Neural cell (in vitro differentiated cells): Measurements from ENCODE around the gene SPDEF. TPM values are rescaled to one million over a fixed set of nuclear protein-coding genes. Genes with fewer than 3 reads are reported as not detected.

Source experiments
- H2AFZ ChIP-seq: fragments of 200-600, 300-800 bp; sonication (generic), shearing (Covaris generic); 2 replicates; pipeline ENCODE4 v1.6.0; 2014; ENCODE audit warnings: low read depth, mild to moderate bottlenecking, antibody characterized with exemption, low read length, moderate library complexity
- H3F3A ChIP-seq: fragments of 200-600 bp; shearing (Covaris generic); 2 replicates; pipeline ENCODE4 v1.6.1; 2016; ENCODE audit warnings: mild to moderate bottlenecking, moderate library complexity, mixed read lengths, antibody characterized with exemption, low read length; ENCODE audit not compliant: insufficient read depth, poor library complexity, severe bottlenecking
- H3K27ac ChIP-seq: fragments of 200-600, 300-800 bp; sonication (generic), shearing (Covaris generic); 2 replicates; pipeline ENCODE4 v1.5.1; 2014; ENCODE audit warnings: mild to moderate bottlenecking, low read length, moderate library complexity
- H3K27me3 ChIP-seq: fragments of 300-800, 200-600 bp; sonication (generic), shearing (Covaris generic); 2 replicates; pipeline ENCODE4 v1.6.0; 2014; ENCODE audit warnings: mild to moderate bottlenecking, low read depth, low read length, moderate library complexity; ENCODE audit not compliant: insufficient read depth
- H3K36me3 ChIP-seq: fragments of 300-800, 200-600 bp; sonication (generic), shearing (Covaris generic); 2 replicates; pipeline ENCODE4 v1.5.1; 2014; ENCODE audit warnings: mild to moderate bottlenecking, antibody characterized with exemption, low read length, moderate library complexity; ENCODE audit not compliant: insufficient read depth
- H3K4me2 ChIP-seq: fragments of 300-800, 200-600 bp; sonication (generic), shearing (Covaris generic); 2 replicates; pipeline ENCODE4 v1.6.0; 2014; ENCODE audit warnings: mild to moderate bottlenecking, low read length
- H3K4me3 ChIP-seq: fragments of 300-800, 200-600 bp; sonication (generic), shearing (Covaris generic); 2 replicates; pipeline ENCODE4 v1.5.1; 2014; ENCODE audit warnings: mild to moderate bottlenecking, low read length, moderate library complexity
- H3K79me2 ChIP-seq: fragments of 200-600 bp; shearing (Covaris generic); replicated peaks from 2 replicates; pipeline ENCODE4 v1.6.0; 2014; ENCODE audit warnings: mild to moderate bottlenecking, low read length, moderate library complexity; ENCODE audit not compliant: insufficient read depth
- H3K9ac ChIP-seq: fragments of 300-800, 200-600 bp; sonication (generic), shearing (Covaris generic); 2 replicates; pipeline ENCODE4 v1.6.1; 2016; ENCODE audit warnings: mild to moderate bottlenecking, low read length, mixed read lengths
- H3K9me2 ChIP-seq: fragments of 200-600 bp; shearing (Covaris generic); 2 replicates; pipeline ENCODE4 v1.6.1; 2016; ENCODE audit warnings: mild to moderate bottlenecking, low read length, mixed read lengths; ENCODE audit not compliant: insufficient read depth
- H3K9me3 ChIP-seq: fragments of 200-600, 300-800 bp; sonication (generic), shearing (Covaris generic); 2 replicates; pipeline ENCODE4 v1.6.1; 2016; ENCODE audit warnings: mild to moderate bottlenecking, mixed run types, low read length, moderate library complexity, mixed read lengths
- H4K20me1 ChIP-seq: fragments of 200-600 bp; shearing (Covaris generic); 2 replicates; pipeline ENCODE4 v1.6.1; 2016; ENCODE audit warnings: mild to moderate bottlenecking, mixed run types; ENCODE audit not compliant: insufficient read depth
- EP300 ChIP-seq: fragments of 450-650 bp; conservative IDR thresholded peaks from 2 replicates; pipeline ENCODE4 v1.6.1; 2014; ENCODE audit warnings: antibody characterized with exemption, mild to moderate bottlenecking, moderate library complexity; ENCODE audit not compliant: poor library complexity, severe bottlenecking
- EZH2 ChIP-seq: fragments of 200-600, 300-800 bp; shearing (Covaris generic), sonication (generic); IDR thresholded peaks from 2 replicates; pipeline ENCODE4 v1.6.1; 2014; ENCODE audit warnings: antibody characterized with exemption, low read length, borderline replicate concordance, mild to moderate bottlenecking; ENCODE audit not compliant: insufficient read depth, poor library complexity, severe bottlenecking
- MXI1 ChIP-seq: fragments of 450-650 bp; conservative IDR thresholded peaks from 2 replicates; pipeline ENCODE4 v1.6.1; 2014; ENCODE audit warnings: antibody characterized with exemption, mild to moderate bottlenecking; ENCODE audit not compliant: poor library complexity, severe bottlenecking
- POLR2AphosphoS5 ChIP-seq: IDR thresholded peaks from 2 replicates; pipeline ENCODE4 v1.6.1; 2012
- RAD21 ChIP-seq: fragments of 450-650 bp; conservative IDR thresholded peaks from 2 replicates; pipeline ENCODE4 v1.6.1; 2014; ENCODE audit warnings: antibody characterized with exemption, mild to moderate bottlenecking, moderate library complexity
- SMC3 ChIP-seq: fragments of 450-650 bp; conservative IDR thresholded peaks from 2 replicates; pipeline ENCODE4 v1.6.1; 2014; ENCODE audit warnings: antibody characterized with exemption, mild to moderate bottlenecking, moderate library complexity; ENCODE audit not compliant: poor library complexity
- TAF1 ChIP-seq: IDR thresholded peaks from 2 replicates; pipeline ENCODE4 v1.6.1; 2012; ENCODE audit warnings: low read depth
- polyA plus RNA-seq: library from polyadenylated mRNA; depleted of rRNA; stranded (reverse); fragments of >200 nt; gene quantifications from 2 replicates; pipeline ENCODE4 v1.2.3, GENCODE V29; 2014
- TF ChIP-seq, protein P1 (sequence below): fragments of 450-650 bp; IDR thresholded peaks from 2 replicates; pipeline ENCODE4 v1.5.1; 2014; ENCODE audit warnings: antibody characterized with exemption, mild to moderate bottlenecking, moderate library complexity; ENCODE audit not compliant: poor library complexity, severe bottlenecking
- TF ChIP-seq, protein P2 (sequence below): IDR thresholded peaks from 2 replicates; pipeline ENCODE4 v1.6.1; 2012; ENCODE audit warnings: borderline replicate concordance

Gene SPDEF
- polyA plus RNA-seq, 1 donor from 2014 or later: 0.36 TPM

DNA sequence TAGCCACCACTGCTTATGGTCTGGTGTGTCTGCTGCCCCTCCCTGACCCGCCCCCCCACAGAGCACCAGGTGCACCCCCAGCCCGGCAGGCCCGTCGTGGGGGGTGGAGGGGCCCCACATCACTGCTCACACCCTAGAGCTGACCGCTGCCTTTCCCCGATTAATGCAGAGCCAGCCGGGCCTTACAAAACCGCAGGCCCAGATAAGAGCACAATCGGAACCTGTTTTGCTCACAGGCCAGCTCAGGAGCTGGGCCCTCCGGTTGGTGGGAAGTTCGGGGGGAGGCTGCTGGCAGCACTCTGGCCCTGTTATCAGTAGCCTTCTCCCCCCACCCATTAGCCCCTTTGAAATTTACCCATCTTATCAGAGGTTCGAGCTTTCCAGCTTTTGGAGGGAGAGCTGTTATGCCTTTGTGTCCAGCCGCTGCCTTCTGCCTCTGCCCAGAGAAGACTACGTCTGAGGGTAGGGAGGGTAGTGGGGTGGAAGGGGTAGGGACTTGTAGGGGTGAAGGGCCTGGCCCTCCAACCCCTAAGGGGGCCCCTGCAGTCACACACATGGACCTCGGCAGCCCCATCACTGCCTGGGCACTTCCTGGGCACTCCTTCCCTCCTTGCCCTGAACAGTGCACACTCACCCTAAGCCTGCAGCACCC is 6.9 kb upstream of the SPDEF start:
- Histone ChIP-seq H3K79me2 (no peaks in the 10 kb centered on the region), H3K36me3 (no peaks in the 10 kb centered on the region), H3K4me2 (no peak overlapping the region), H3K4me3 (no peak overlapping the region), H3K9me3 (no peaks in the 10 kb centered on the region), H2AFZ (no peak overlapping the region), H3K27ac (no peak overlapping the region), H3K9ac (no peak overlapping the region), H3K27me3 (no peaks in the 10 kb centered on the region), H3F3A (no peaks in the 10 kb centered on the region), H3K9me2 (no peaks in the 10 kb centered on the region), H4K20me1 (no peaks in the 10 kb centered on the region)
- TF ChIP-seq MXI1 (no peak), RAD21 (no peak), EP300 (no peak), TAF1 (no peak), SMC3 (no peak), POLR2AphosphoS5 (no peak), EZH2 (no peak)
- TF ChIP-seq, protein P1, sequence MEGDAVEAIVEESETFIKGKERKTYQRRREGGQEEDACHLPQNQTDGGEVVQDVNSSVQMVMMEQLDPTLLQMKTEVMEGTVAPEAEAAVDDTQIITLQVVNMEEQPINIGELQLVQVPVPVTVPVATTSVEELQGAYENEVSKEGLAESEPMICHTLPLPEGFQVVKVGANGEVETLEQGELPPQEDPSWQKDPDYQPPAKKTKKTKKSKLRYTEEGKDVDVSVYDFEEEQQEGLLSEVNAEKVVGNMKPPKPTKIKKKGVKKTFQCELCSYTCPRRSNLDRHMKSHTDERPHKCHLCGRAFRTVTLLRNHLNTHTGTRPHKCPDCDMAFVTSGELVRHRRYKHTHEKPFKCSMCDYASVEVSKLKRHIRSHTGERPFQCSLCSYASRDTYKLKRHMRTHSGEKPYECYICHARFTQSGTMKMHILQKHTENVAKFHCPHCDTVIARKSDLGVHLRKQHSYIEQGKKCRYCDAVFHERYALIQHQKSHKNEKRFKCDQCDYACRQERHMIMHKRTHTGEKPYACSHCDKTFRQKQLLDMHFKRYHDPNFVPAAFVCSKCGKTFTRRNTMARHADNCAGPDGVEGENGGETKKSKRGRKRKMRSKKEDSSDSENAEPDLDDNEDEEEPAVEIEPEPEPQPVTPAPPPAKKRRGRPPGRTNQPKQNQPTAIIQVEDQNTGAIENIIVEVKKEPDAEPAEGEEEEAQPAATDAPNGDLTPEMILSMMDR: no peak
- TF ChIP-seq, protein P2, sequence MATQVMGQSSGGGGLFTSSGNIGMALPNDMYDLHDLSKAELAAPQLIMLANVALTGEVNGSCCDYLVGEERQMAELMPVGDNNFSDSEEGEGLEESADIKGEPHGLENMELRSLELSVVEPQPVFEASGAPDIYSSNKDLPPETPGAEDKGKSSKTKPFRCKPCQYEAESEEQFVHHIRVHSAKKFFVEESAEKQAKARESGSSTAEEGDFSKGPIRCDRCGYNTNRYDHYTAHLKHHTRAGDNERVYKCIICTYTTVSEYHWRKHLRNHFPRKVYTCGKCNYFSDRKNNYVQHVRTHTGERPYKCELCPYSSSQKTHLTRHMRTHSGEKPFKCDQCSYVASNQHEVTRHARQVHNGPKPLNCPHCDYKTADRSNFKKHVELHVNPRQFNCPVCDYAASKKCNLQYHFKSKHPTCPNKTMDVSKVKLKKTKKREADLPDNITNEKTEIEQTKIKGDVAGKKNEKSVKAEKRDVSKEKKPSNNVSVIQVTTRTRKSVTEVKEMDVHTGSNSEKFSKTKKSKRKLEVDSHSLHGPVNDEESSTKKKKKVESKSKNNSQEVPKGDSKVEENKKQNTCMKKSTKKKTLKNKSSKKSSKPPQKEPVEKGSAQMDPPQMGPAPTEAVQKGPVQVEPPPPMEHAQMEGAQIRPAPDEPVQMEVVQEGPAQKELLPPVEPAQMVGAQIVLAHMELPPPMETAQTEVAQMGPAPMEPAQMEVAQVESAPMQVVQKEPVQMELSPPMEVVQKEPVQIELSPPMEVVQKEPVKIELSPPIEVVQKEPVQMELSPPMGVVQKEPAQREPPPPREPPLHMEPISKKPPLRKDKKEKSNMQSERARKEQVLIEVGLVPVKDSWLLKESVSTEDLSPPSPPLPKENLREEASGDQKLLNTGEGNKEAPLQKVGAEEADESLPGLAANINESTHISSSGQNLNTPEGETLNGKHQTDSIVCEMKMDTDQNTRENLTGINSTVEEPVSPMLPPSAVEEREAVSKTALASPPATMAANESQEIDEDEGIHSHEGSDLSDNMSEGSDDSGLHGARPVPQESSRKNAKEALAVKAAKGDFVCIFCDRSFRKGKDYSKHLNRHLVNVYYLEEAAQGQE: no peak

DNA sequence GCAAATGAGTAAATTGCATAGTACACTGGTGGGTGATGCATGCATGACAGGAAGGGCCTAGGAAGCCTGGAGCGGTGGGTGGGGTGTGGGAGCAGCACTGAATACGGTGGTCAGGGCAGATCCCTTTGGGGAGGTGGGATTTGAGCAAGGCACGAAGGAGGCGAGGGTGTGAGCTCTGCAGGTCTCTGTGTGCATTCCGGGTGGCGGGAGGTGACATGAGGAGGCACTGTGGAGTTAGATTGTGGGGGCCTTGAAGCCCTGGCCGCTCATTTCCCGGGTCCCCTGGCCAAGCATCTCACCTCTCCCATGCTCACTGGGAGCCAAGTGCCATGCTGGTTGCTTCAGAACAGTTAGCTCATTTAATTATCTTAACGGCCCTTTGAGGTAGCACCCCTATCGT is 6.2 kb upstream of the SPDEF start:
- no peaks in the 10 kb centered on the region for H3K79me2 ChIP-seq

More for the DNA sequence above, 6.2 kb upstream of the SPDEF start:
- H2AFZ ChIP-seq: no peak overlapping the region
- H3K27ac ChIP-seq: no peak overlapping the region
- H3K36me3 ChIP-seq: no peaks in the 10 kb centered on the region
- H3F3A ChIP-seq: no peaks in the 10 kb centered on the region
- H3K27me3 ChIP-seq: no peaks in the 10 kb centered on the region
- TF ChIP-seq SMC3: no peak
- no peak for TF ChIP-seq RAD21
- no peak for TF ChIP-seq POLR2AphosphoS5
- TF ChIP-seq, protein P2: no peak
- no peak for TF ChIP-seq TAF1
- no peak for TF ChIP-seq MXI1
- TF ChIP-seq EZH2: no peak
- TF ChIP-seq, protein P1: no peak
- no peak for TF ChIP-seq EP300
- no peaks in the 10 kb centered on the region for H4K20me1 ChIP-seq
- H3K9me2 ChIP-seq: no peaks in the 10 kb centered on the region
- H3K4me2 ChIP-seq: no peak overlapping the region
- no peak overlapping the region for H3K9ac ChIP-seq
- H3K9me3 ChIP-seq: no peaks in the 10 kb centered on the region
- no peak overlapping the region for H3K4me3 ChIP-seq
